Measurements from ENCODE around the gene NDUFA11. TPM values are rescaled to one million over a fixed set of nuclear protein-coding genes. Genes with fewer than 3 reads are reported as not detected.

Gene NDUFA11
- total and polyA plus RNA-seq, 9 of the 15 experiments (the other 6 are each of a cell fraction or from before 2014, with no cell fraction given): 63.3 to 486 (median 274) TPM

- TF ChIP-seq POLR2G (IDR thresholded peaks at IDR 0.05; ENCODE audit: low read depth, low read length): peak; percentile 67
- TF ChIP-seq RBFOX2 (IDR thresholded peaks at IDR 0.05; ENCODE audit: low read depth, low read length): peak; percentile 62
- TF ChIP-seq NCOA4 (IDR thresholded peaks at IDR 0.05; ENCODE audit: partially characterized antibody): no peak
- TF ChIP-seq HMBOX1 (IDR thresholded peaks at IDR 0.05): no peak
- TF ChIP-seq TCF3 (CRISPR knock-in tag; IDR thresholded peaks at IDR 0.05): no peak
- no peak for TF ChIP-seq WHSC1 (IDR thresholded peaks at IDR 0.05; ENCODE audit: low read length)
These were observed 6.2 kb downstream of the NDUFA11 start (continued) for GRCh38 chr19:5897189-5897969.

- ATAC-seq: no peak
- peak overlapping the region in 1 of 2 experiments; percentile 55; a peak in 2 of 4 replicates for H3K9ac ChIP-seq (ENCODE audit: insufficient read depth in 1 of 2, low read depth in 2 of 2, low read length in 2 of 2)
- in situ Hi-C loops (cut with MboI): no loop called here
- H2AFZ ChIP-seq (ENCODE audit: low read depth, low read length): no peak overlapping the region
- no peaks in the 10 kb centered on the region for H3K27me3 ChIP-seq (ENCODE audit: control insufficient read depth in 2 of 2, insufficient read depth in 2 of 2, low read length in 2 of 2)
- H3K9me3 ChIP-seq (replicated peaks; ENCODE audit: control insufficient read depth, insufficient read depth, low read depth, low read length): no peaks in the 10 kb centered on the region
- BruUV-seq (replicated peaks): no TSS peak
- intact Hi-C loops (cut with micrococcal nuclease): no loop called here
- no peak overlapping the region for H3K27ac ChIP-seq (ENCODE audit: extremely low read depth, low read depth, low read length)
- CTCF ChIA-PET (ENCODE audit: low intra/inter-chr PET ratio): no interaction called here
- no peak; the same call in none of the 2 replicates for TF ChIP-seq POLR2G (IDR thresholded peaks at IDR 0.05; ENCODE audit: low read depth, low read length)
- no peak for TF ChIP-seq NR2C2 (CRISPR knock-in tag; IDR thresholded peaks at IDR 0.05)
- TF ChIP-seq NR2C2 (tag; IDR thresholded peaks at IDR 0.05): 0 out of 2 replicates have a peak, but pooled peaks have one; percentile 27
- no peak for FAIRE-seq
- H4K20me1 ChIP-seq (replicated peaks; ENCODE audit: control insufficient read depth, insufficient read depth, low read length): peaks cover 39% of the 10 kb centered on the region
- no peak for DNase-seq (ENCODE audit: extremely low read depth in 1 of 4, low spot score in 3 of 4)
- no peak overlapping the region for H3K4me3 ChIP-seq
- H3K4me1 ChIP-seq (replicated peaks in 1 of 2; ENCODE audit: control insufficient read depth in 2 of 2, insufficient read depth in 2 of 2, low read length in 2 of 2): peaks cover 16 to 61% of the 10 kb centered on the region in 2 experiments
- POLR2A ChIA-PET: interaction anchor here (1.0 to 1.5 kb wide), 2 partner anchors 69 to 93 kb away, joined by 3 to 4 read pairs; no protein-coding TSS in a partner anchor
- peaks cover 26% of the 10 kb centered on the region for H3K79me2 ChIP-seq (ENCODE audit: control insufficient read depth, insufficient read depth, low read length)
- peaks cover 51% of the 10 kb centered on the region; the same call in 2 of the 3 replicates for H3K36me3 ChIP-seq (ENCODE audit: control insufficient read depth, insufficient read depth, low read length)
- WGBS (ENCODE audit: insufficient coverage, low coverage, missing lambda C conversion rate): 88% methylated on average over 20 of the region's 29 CpGs
- peaks cover 5% of the 10 kb centered on the region for H3K9me1 ChIP-seq (ENCODE audit: control insufficient read depth, insufficient read depth, low read length)
- no peak overlapping the region for H3K4me2 ChIP-seq (ENCODE audit: insufficient read depth, low read length)
These were observed 7.1 kb downstream of the NDUFA11 start for GRCh38 chr19:5896365-5897076.

All from K562 (cell line).